H1 (cell line): Measurements from ENCODE around the gene SFMBT2. TPM values are rescaled to one million over a fixed set of nuclear protein-coding genes. Genes with fewer than 3 reads are reported as not detected.

Source experiments
- CTCF ChIA-PET: fragments of 300-600 bp; sonication (Branson Sonifier 250); formaldehyde crosslinking; loops from one replicate; lab custom pipeline; 2021; ENCODE audit not compliant: partially characterized antibody; lab: Charles Lee
- POLR2A ChIA-PET: fragments of 300-600 bp; sonication (Branson Sonifier 250); formaldehyde crosslinking; loops from one replicate; lab custom pipeline; 2021; ENCODE audit warnings: inconsistent platforms; ENCODE audit not compliant: partially characterized antibody; lab: Charles Lee
- DNase-seq, 2 experiments: peaks; one replicate each; pipeline versions ENCODE4 v3.0.0 to v3.0.0-alpha.2; 2010 to 2022; ENCODE audit warnings: low spot score in 2 of 2, low read depth in 1 of 2, mixed read lengths in 1 of 2
- FAIRE-seq: peaks from 2 replicates; lab custom pipeline; 2011; peaks lifted over from hg19 to GRCh38; lab: Jason Lieb, UNC
- H2AFZ ChIP-seq: 2 replicates; pipeline ENCODE4 v1.8.1; 2012; ENCODE audit warnings: low read length, inconsistent platforms
- H2AK5ac ChIP-seq: 2 replicates; pipeline ENCODE4 v1.6.1; 2013; ENCODE audit warnings: low read depth, low read length
- H2BK120ac ChIP-seq: replicated peaks from 2 replicates; pipeline ENCODE3; 2013; ENCODE audit warnings: low read depth, low read length, inconsistent platforms
- H2BK12ac ChIP-seq: 2 replicates; pipeline ENCODE4 v1.6.1; 2013; ENCODE audit warnings: low read depth, low read length
- H2BK15ac ChIP-seq: 2 replicates; pipeline ENCODE4 v1.6.1; 2013; ENCODE audit warnings: low read length
- H2BK20ac ChIP-seq: 2 replicates; pipeline ENCODE4 v1.6.1; 2013; ENCODE audit warnings: low read length
- H2BK5ac ChIP-seq: 2 replicates; pipeline ENCODE4 v1.6.1; 2013; ENCODE audit warnings: low read depth, low read length
- H3K14ac ChIP-seq: 2 replicates; pipeline ENCODE4 v1.6.1; 2013; ENCODE audit warnings: inconsistent platforms; ENCODE audit not compliant: insufficient read length
- H3K18ac ChIP-seq: 2 replicates; pipeline ENCODE4 v1.6.1; 2013; ENCODE audit warnings: low read length; ENCODE audit errors: extremely low read depth
- H3K23ac ChIP-seq: 2 replicates; pipeline ENCODE4 v1.6.1; 2013; ENCODE audit warnings: inconsistent platforms; ENCODE audit not compliant: insufficient read length
- H3K23me2 ChIP-seq: 2 replicates; pipeline ENCODE4 v1.6.1; 2013; ENCODE audit warnings: low read depth, low read length
- H3K27ac ChIP-seq: 2 replicates; pipeline ENCODE4 v1.6.1; 2011; ENCODE audit warnings: low read depth, low read length, inconsistent platforms
- H3K27me3 ChIP-seq, 4 experiments: replicated peaks in 1 of 4; 1 replicate in 1 of 4; 2 replicates in 3 of 4; pipeline versions ENCODE4 v1.6.1 to v1.8.1; 2011 to 2013; ENCODE audit warnings: low read length in 3 of 4, mild to moderate bottlenecking in 3 of 4, inconsistent platforms in 2 of 4, mixed read lengths in 2 of 4, moderate library complexity in 1 of 4; ENCODE audit not compliant: control insufficient read depth in 3 of 4, insufficient read depth in 3 of 4; ENCODE audit errors: extremely low read depth in 1 of 4
- H3K36me3 ChIP-seq, 4 experiments: 2 replicates each; pipeline versions ENCODE4 v1.6.1 to v1.8.1; 2011 to 2013; ENCODE audit warnings: mild to moderate bottlenecking in 4 of 4, low read length in 3 of 4, moderate library complexity in 2 of 4, control low read depth in 1 of 4, inconsistent platforms in 1 of 4; ENCODE audit not compliant: insufficient read depth in 4 of 4, control insufficient read depth in 2 of 4
- H3K4ac ChIP-seq: replicated peaks from 2 replicates; pipeline ENCODE3; 2013; ENCODE audit warnings: low read length, low read depth, mixed read lengths, inconsistent platforms; ENCODE audit not compliant: insufficient read length
- H3K4me1 ChIP-seq, 4 experiments: replicated peaks in 1 of 4; 1 replicate in 1 of 4; 2 replicates in 3 of 4; pipeline versions ENCODE4 v1.6.1 to v1.8.1; 2011 to 2013; ENCODE audit warnings: low read length in 3 of 4, inconsistent platforms in 2 of 4, mixed read lengths in 1 of 4; ENCODE audit not compliant: insufficient read depth in 4 of 4, control insufficient read depth in 3 of 4
- H3K4me2 ChIP-seq, 2 experiments: 2 replicates each; pipeline versions ENCODE4 v1.6.1 to v1.8.1; 2011 to 2013; ENCODE audit warnings: low read depth in 2 of 2, low read length in 2 of 2, control low read depth in 1 of 2, inconsistent platforms in 1 of 2, mild to moderate bottlenecking in 1 of 2; ENCODE audit not compliant: insufficient read depth in 1 of 2
- H3K4me3 ChIP-seq, 4 experiments: fragments of 200-600, 300-600 bp in 1 of 4; sonication (generic), shearing (Covaris generic), sonication (Bioruptor Twin) in 1 of 4; 2 replicates each; pipeline versions ENCODE4 v1.5.1 to v1.8.1; 2011 to 2016; ENCODE audit warnings: low read length in 4 of 4, low read depth in 3 of 4, control low read depth in 2 of 4, inconsistent platforms in 2 of 4, mild to moderate bottlenecking in 2 of 4, mixed read lengths in 1 of 4, moderate library complexity in 1 of 4; ENCODE audit not compliant: insufficient read depth in 2 of 4; ENCODE audit errors: extremely low read depth in 1 of 4
- H3K56ac ChIP-seq: replicated peaks from 2 replicates; pipeline ENCODE3; 2013; ENCODE audit warnings: low read depth, mild to moderate bottlenecking, mixed read lengths, low read length, inconsistent platforms; ENCODE audit not compliant: insufficient read length
- H3K79me1 ChIP-seq: 2 replicates; pipeline ENCODE4 v1.6.1; 2013; ENCODE audit warnings: low read depth, low read length, control low read depth
- H3K79me2 ChIP-seq, 2 experiments: 2 replicates each; pipeline versions ENCODE4 v1.6.1 to v1.8.1; 2012 to 2013; ENCODE audit warnings: low read length in 2 of 2, mild to moderate bottlenecking in 2 of 2, inconsistent platforms in 1 of 2; ENCODE audit not compliant: insufficient read depth in 2 of 2, control insufficient read depth in 1 of 2
- H3K9ac ChIP-seq, 4 experiments: replicated peaks in 1 of 4; 1 replicate in 1 of 4; 2 replicates in 3 of 4; pipeline versions ENCODE4 v1.6.1 to v1.8.1; 2011 to 2013; ENCODE audit warnings: low read depth in 3 of 4, low read length in 3 of 4, control low read depth in 2 of 4, mild to moderate bottlenecking in 2 of 4, moderate library complexity in 2 of 4, inconsistent platforms in 1 of 4; ENCODE audit errors: extremely low read depth in 1 of 4
- H3K9me3 ChIP-seq, 2 experiments: 2 replicates each; pipeline versions ENCODE4 v1.6.1 to v1.8.1; 2012 to 2013; ENCODE audit warnings: mild to moderate bottlenecking in 2 of 2, moderate library complexity in 2 of 2, control low read depth in 1 of 2, inconsistent platforms in 1 of 2, low read depth in 1 of 2, low read length in 1 of 2, mixed read lengths in 1 of 2; ENCODE audit not compliant: insufficient read depth in 2 of 2
- H4K20me1 ChIP-seq, 2 experiments: replicated peaks in 1 of 2; 2 replicates each; pipeline versions ENCODE3 to v1.8.1; 2011 to 2013; ENCODE audit warnings: inconsistent platforms in 2 of 2, low read length in 2 of 2, mild to moderate bottlenecking in 1 of 2; ENCODE audit not compliant: insufficient read depth in 2 of 2, control insufficient read depth in 1 of 2
- H4K5ac ChIP-seq: 2 replicates; pipeline ENCODE4 v1.6.1; 2013; ENCODE audit warnings: low read length, low read depth, mixed read lengths, inconsistent platforms; ENCODE audit not compliant: insufficient read length
- H4K8ac ChIP-seq: 2 replicates; pipeline ENCODE4 v1.8.0; 2013; ENCODE audit warnings: mild to moderate bottlenecking, moderate library complexity, low read length, inconsistent platforms; ENCODE audit not compliant: insufficient read depth; ENCODE audit errors: extremely low read depth
- H4K91ac ChIP-seq: replicated peaks from 2 replicates; pipeline ENCODE3; 2013; ENCODE audit warnings: low read length, mixed read lengths, inconsistent platforms; ENCODE audit not compliant: insufficient read length
- CTBP2 ChIP-seq: IDR thresholded peaks from 2 replicates; pipeline ENCODE4 v1.7.0; 2011; ENCODE audit warnings: borderline replicate concordance, mild to moderate bottlenecking, moderate library complexity, mixed read lengths, low read length; ENCODE audit not compliant: insufficient read depth, insufficient read length
- WGBS, 2 experiments: shearing (Covaris generic) in 1 of 2; methylation state at CpG; one replicate each; pipeline versions ENCODE4 v1.1.6 to v1.1.7; 2013 to 2015; ENCODE audit warnings: low lambda C conversion rate in 2 of 2, mixed read lengths in 2 of 2, inconsistent platforms in 1 of 2, low coverage in 1 of 2, missing lambda C conversion rate in 1 of 2; ENCODE audit not compliant: insufficient replicate concordance in 2 of 2, insufficient coverage in 1 of 2, insufficient read length in 1 of 2; ENCODE audit errors: extremely low coverage in 1 of 2, missing lambda C conversion rate in 1 of 2; 5-methylcytosine and 5-hydroxymethylcytosine counted together
- polyA plus RNA-seq, 7 experiments: library from polyadenylated mRNA; depleted of rRNA in 3 of 7; stranded (reverse) in 5 of 7; unstranded in 2 of 7; fragments of >200 nt in 5 of 7; fragments of 200-250 nt in 2 of 7; gene quantifications; 1 replicate in 5 of 7; 2 replicates in 1 of 7; 4 replicates in 1 of 7; pipeline versions ENCODE4 v1.2.1 to v1.2.3, GENCODE V29; 2011 to 2013; ENCODE audit warnings: missing spikeins in 2 of 7, mixed read lengths in 2 of 7
- total RNA-seq: library from RNA; stranded (reverse); fragmentation: NEBNext Ultra II Directional; extraction: Animal tissue kit (Norgen Biotek cat#: 25700); gene quantifications from 2 replicates; pipeline ENCODE4 v1.2.1, GENCODE V29; 2021

Gene SFMBT2
- total and polyA plus RNA-seq, 2 of the 8 experiments (the other 6 are each of a cell fraction or from before 2014, with no cell fraction given) = 2.9 to 11.0 TPM

DNA sequence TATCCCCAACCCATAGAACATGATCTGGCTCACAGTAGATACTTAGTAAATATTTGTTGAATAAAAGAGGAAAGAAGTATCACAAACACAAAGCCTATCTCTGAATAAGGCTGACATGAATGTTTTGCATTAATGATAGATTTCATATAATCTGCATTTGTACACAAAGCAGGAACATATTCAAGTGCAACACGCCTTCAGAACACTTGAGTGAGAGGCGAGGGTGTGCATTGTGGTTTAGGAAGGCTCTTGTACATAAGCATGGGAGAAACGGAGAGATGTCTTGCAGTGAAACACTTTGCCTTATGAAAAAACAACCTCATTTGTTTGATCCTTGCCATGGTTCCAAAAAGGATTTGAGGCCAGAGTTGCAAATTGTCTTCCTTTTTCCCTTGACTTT lies 14.1 kb upstream of the SFMBT2 start:
- DNase-seq (no peak), FAIRE-seq (no peak)
- no peak overlapping the region for H4K91ac ChIP-seq
- H3K4me2 ChIP-seq = peak overlapping the region in 1 of 2 experiments; percentile 73; a peak in 1 of 4 replicates
- no peak overlapping the region for H3K23ac ChIP-seq
- no peak overlapping the region for H4K8ac ChIP-seq
- H2BK5ac ChIP-seq = peak overlapping the region; percentile 86; the same call in 1 of the 2 replicates
- H2BK20ac ChIP-seq = peak overlapping the region; percentile 53; the same call in 1 of the 2 replicates
- H3K27me3 ChIP-seq = peaks cover 0 to 1% (median 0%) of the 10 kb centered on the region in 4 experiments; a peak in 1 of 7 replicates
- no peak overlapping the region for H3K4ac ChIP-seq
- H3K79me2 ChIP-seq = no peaks in the 10 kb centered on the region
- 89% methylated on average over 3 of the region's 3 CpGs; no CpG with 5 or more reads in 1 of the 2 experiments for WGBS, 2 experiments
- H3K18ac ChIP-seq = 0 out of 2 replicates have a peak overlapping the region, but pooled peaks have one; percentile 68
- no peak overlapping the region for H4K5ac ChIP-seq
- peak overlapping the region; percentile 98; the same call in 1 of the 2 replicates for H2BK12ac ChIP-seq
- no peaks in the 10 kb centered on the region; the same call in none of the 2 replicates for H3K23me2 ChIP-seq
- no peaks in the 10 kb centered on the region for H3K79me1 ChIP-seq
- no peak overlapping the region for H2BK120ac ChIP-seq
- POLR2A ChIA-PET = no interaction called here
- no peak overlapping the region for H2AK5ac ChIP-seq
- no peak overlapping the region for H3K56ac ChIP-seq
- H3K4me1 ChIP-seq = peaks cover 5 to 23% (median 17%) of the 10 kb centered on the region in 4 experiments; a peak in 6 of 7 replicates
- no peak overlapping the region for H2AFZ ChIP-seq
- no peaks in the 10 kb centered on the region for H4K20me1 ChIP-seq
- no peak overlapping the region for H2BK15ac ChIP-seq
- H3K14ac ChIP-seq = no peak overlapping the region
- CTCF ChIA-PET = interaction anchor here (1.2 to 1.7 kb wide), 3 partner anchors 8 to 13 kb away, joined by 3 read pairs; no protein-coding TSS in a partner anchor
- H3K36me3 ChIP-seq = no peaks in the 10 kb centered on the region
- TF ChIP-seq CTBP2 = no peak
- H3K4me3 ChIP-seq = no peak overlapping the region
- H3K9me3 ChIP-seq = no peaks in the 10 kb centered on the region
- H3K9ac ChIP-seq = no peak overlapping the region
- no peak overlapping the region for H3K27ac ChIP-seq
